Measurements from ENCODE around the gene ANKS3.

ANKS3 gene

GRCh38 chr16:4724661-4725270, 9.3 kb downstream of the ANKS3 start:
- no peak for DNase-seq

- DNase-seq = no peak
These were observed 10.9 kb downstream of the ANKS3 start for GRCh38 chr16:4723071-4723767.

- no peak for DNase-seq
These were observed 15.6 kb downstream of the ANKS3 start for GRCh38 chr16:4718466-4718865.

GRCh38 chr16:4714996-4715395, 19.1 kb downstream of the ANKS3 start:
- no peak for DNase-seq

GRCh38 chr16:4713663-4714501, 20.2 kb downstream of the ANKS3 start:
- DNase-seq = no peak

- no peak for DNase-seq
These were observed 24.6 kb downstream of the ANKS3 start for GRCh38 chr16:4709481-4709880.

- DNase-seq = no peak
These were observed 27.2 kb downstream of the ANKS3 start for GRCh38 chr16:4706871-4707270.

- DNase-seq = no peak
These were observed 29.2 kb downstream of the ANKS3 start for GRCh38 chr16:4704913-4705312.

- no peak for DNase-seq
These were observed 29.6 kb downstream of the ANKS3 start for GRCh38 chr16:4704491-4704890.

GRCh38 chr16:4703906-4704305, 30.2 kb downstream of the ANKS3 start:
- DNase-seq = no peak

GRCh38 chr16:4702466-4702808, 31.6 kb downstream of the ANKS3 start:
- no peak for DNase-seq

GRCh38 chr16:4701791-4702465, 32.1 kb downstream of the ANKS3 start:
- DNase-seq = no peak

GRCh38 chr16:4700997-4701743, 32.9 kb downstream of the ANKS3 start:
- no peak for DNase-seq

- DNase-seq = no peak
These were observed 33.6 kb downstream of the ANKS3 start for GRCh38 chr16:4700380-4700996.

GRCh38 chr16:4699046-4699556, 35.0 kb downstream of the ANKS3 start:
- no peak for DNase-seq

- DNase-seq = no peak
These were observed 35.6 kb downstream of the ANKS3 start for GRCh38 chr16:4698321-4699045.

GRCh38 chr16:4697848-4698291, 36.2 kb downstream of the ANKS3 start:
- no peak for DNase-seq

- DNase-seq = no peak
These were observed 36.9 kb downstream of the ANKS3 start for GRCh38 chr16:4696905-4697847.

- DNase-seq = no peak
These were observed 37.7 kb downstream of the ANKS3 start for GRCh38 chr16:4696172-4696904.

Data from eye (tissue), 1 donor.